HCT116 (cell line): ENCODE data around the gene ARHGAP10. TPM values are rescaled to one million over a fixed set of nuclear protein-coding genes. Genes with fewer than 3 reads are reported as not detected.

ENCODE experiments used
- ATAC-seq: fragments of 200-7000 bp; cut with Tn5 transposase; 2 replicates; pipeline ENCODE4 v1.9.1; 2020; ENCODE audit warnings: mild to moderate bottlenecking, moderate library complexity
- BruUV-seq: library from RNA; stranded (reverse); fragments of 400-500 nt; replicated peaks from 2 replicates; lab custom pipeline; 2021; lab: Mats Ljungman, UMichigan
- CTCF ChIA-PET: fragments of 300-600 bp; sonication (Branson Sonifier 250); formaldehyde crosslinking; loops from one replicate; lab custom pipeline; 2021; ENCODE audit warnings: antibody characterized with exemption; lab: Charles Lee
- POLR2A ChIA-PET: fragments of 300-600, 350-600 bp; sonication (Branson Sonifier 250); formaldehyde crosslinking; loops from one replicate; lab custom pipeline; 2021; ENCODE audit warnings: antibody characterized with exemption; lab: Charles Lee
- RAD21 ChIA-PET, 2 experiments: fragments of 300-600 bp; sonication (Branson Sonifier 250); formaldehyde crosslinking; loops; one replicate each; lab custom pipeline; 2023; ENCODE audit warnings: low total read pairs in 2 of 2; ENCODE audit not compliant: uncharacterized antibody in 2 of 2, unreplicated experiment in 2 of 2, low non-redundant PET in 1 of 2; lab: Charles Lee
- DNase-seq: peaks from one replicate; pipeline ENCODE4 v3.0.0-alpha.2; 2010; ENCODE audit warnings: low read depth, low spot score
- H2AFZ ChIP-seq: fragments of 200-600 bp; shearing (Covaris generic), sonication (generic); 2 replicates; pipeline ENCODE4 v1.6.1; 2017; ENCODE audit warnings: low read depth, mixed run types, mixed read lengths, antibody characterized with exemption, low read length; ENCODE audit not compliant: poor library complexity, severe bottlenecking
- H3K27ac ChIP-seq: 2 replicates; pipeline ENCODE4 v1.5.1; 2012; ENCODE audit warnings: low read depth, low read length
- H3K27me3 ChIP-seq: fragments of 200-600 bp; sonication (generic); 2 replicates; pipeline ENCODE4 v1.6.1; 2016; ENCODE audit warnings: mixed run types, low read length, mixed read lengths; ENCODE audit not compliant: insufficient read depth
- H3K36me3 ChIP-seq, 2 experiments: fragments of 200-500 bp in 1 of 2; fragments of 200-600 bp in 1 of 2; sonication (Bioruptor generic) in 1 of 2; sonication (generic) in 1 of 2; 2 replicates each; pipeline versions ENCODE4 v1.5.1 to v1.6.1; 2014 to 2016; ENCODE audit warnings: low read length in 2 of 2, inconsistent platforms in 1 of 2, mixed read lengths in 1 of 2, mixed run types in 1 of 2; ENCODE audit not compliant: insufficient read depth in 2 of 2, control insufficient read depth in 1 of 2
- H3K4me1 ChIP-seq, 2 experiments: fragments of 200-600 bp in 1 of 2; sonication (generic) in 1 of 2; 2 replicates each; pipeline versions ENCODE4 v1.5.1 to v1.6.1; 2012 to 2017; ENCODE audit warnings: low read length in 2 of 2, inconsistent platforms in 1 of 2, mild to moderate bottlenecking in 1 of 2, mixed read lengths in 1 of 2, mixed run types in 1 of 2, moderate library complexity in 1 of 2; ENCODE audit not compliant: insufficient read depth in 2 of 2, control insufficient read depth in 1 of 2
- H3K4me2 ChIP-seq: fragments of 200-600 bp; sonication (generic); 2 replicates; pipeline ENCODE4 v1.6.1; 2017; ENCODE audit warnings: mixed run types, low read length, mixed read lengths
- H3K4me3 ChIP-seq, 2 experiments: fragments of 200-600 bp in 1 of 2; sonication (generic) in 1 of 2; replicated peaks in 1 of 2; 2 replicates each; pipeline ENCODE4 v1.5.1; 2011 to 2016; ENCODE audit warnings: low read length in 2 of 2, control low read depth in 1 of 2, low read depth in 1 of 2, mild to moderate bottlenecking in 1 of 2, mixed read lengths in 1 of 2, mixed run types in 1 of 2
- H3K79me2 ChIP-seq: fragments of 200-600 bp; sonication (generic); 2 replicates; pipeline ENCODE4 v1.6.1; 2017; ENCODE audit warnings: mild to moderate bottlenecking, mixed run types, low read length, moderate library complexity, mixed read lengths; ENCODE audit not compliant: insufficient read depth
- H3K9ac ChIP-seq: fragments of 200-600 bp; sonication (generic); 2 replicates; pipeline ENCODE4 v1.6.1; 2016; ENCODE audit warnings: low read length, mixed read lengths
- H3K9me2 ChIP-seq: fragments of 200-600 bp; sonication (generic), shearing (Covaris generic); 2 replicates; pipeline ENCODE4 v1.6.1; 2017; ENCODE audit warnings: mixed run types, mild to moderate bottlenecking, moderate library complexity; ENCODE audit not compliant: insufficient read depth
- H3K9me3 ChIP-seq, 2 experiments: fragments of 200-500 bp in 1 of 2; fragments of 200-600 bp in 1 of 2; sonication (Bioruptor generic) in 1 of 2; sonication (generic) in 1 of 2; 2 replicates each; pipeline ENCODE4 v1.6.1; 2014 to 2017; ENCODE audit warnings: low read length in 2 of 2, mixed read lengths in 2 of 2, inconsistent platforms in 1 of 2, low read depth in 1 of 2, mild to moderate bottlenecking in 1 of 2, mixed run types in 1 of 2, moderate library complexity in 1 of 2; ENCODE audit not compliant: control insufficient read depth in 1 of 2, insufficient read depth in 1 of 2
- H4K20me1 ChIP-seq: fragments of 200-600 bp; sonication (generic), shearing (Covaris generic); 2 replicates; pipeline ENCODE4 v1.6.1; 2017; ENCODE audit warnings: mixed run types, mild to moderate bottlenecking, moderate library complexity; ENCODE audit not compliant: insufficient read depth
- CBX3 ChIP-seq: IDR thresholded peaks from 2 replicates; pipeline ENCODE4 v1.6.1; 2012; ENCODE audit warnings: low read depth
- CEBPB ChIP-seq: IDR thresholded peaks from 2 replicates; pipeline ENCODE4 v1.6.1; 2012; ENCODE audit warnings: low read depth
- EGR1 ChIP-seq: IDR thresholded peaks from 2 replicates; pipeline ENCODE4 v1.6.1; 2012; ENCODE audit warnings: low read depth
- EZH2 ChIP-seq: fragments of 200-600 bp; sonication (generic); IDR thresholded peaks from 2 replicates; pipeline ENCODE4 v1.6.1; 2017; ENCODE audit warnings: antibody characterized with exemption, mixed run types
- EZH2phosphoT487 ChIP-seq: fragments of 200-600 bp; IDR thresholded peaks from 2 replicates; pipeline ENCODE4 v1.6.1; 2018; ENCODE audit warnings: antibody characterized with exemption, borderline replicate concordance
- FOSL1 ChIP-seq: IDR thresholded peaks from 2 replicates; pipeline ENCODE4 v1.6.1; 2012; ENCODE audit warnings: low read depth
- JUND ChIP-seq: IDR thresholded peaks from 2 replicates; pipeline ENCODE4 v1.6.1; 2012
- POLR2A ChIP-seq: IDR thresholded peaks from 2 replicates; pipeline ENCODE4 v1.7.0; 2011; ENCODE audit warnings: borderline replicate concordance; ENCODE audit not compliant: insufficient read depth, insufficient read length; ENCODE audit errors: extremely low read depth
- SRF ChIP-seq: IDR thresholded peaks from 2 replicates; pipeline ENCODE4 v1.6.1; 2012; ENCODE audit warnings: low read depth
- TCF7L2 ChIP-seq: IDR thresholded peaks from 2 replicates; pipeline ENCODE4 v1.7.0; 2011; ENCODE audit warnings: borderline replicate concordance, inconsistent platforms; ENCODE audit not compliant: insufficient read depth, insufficient read length; ENCODE audit errors: extremely low read depth
- ZFX ChIP-seq: fragments of 450-650 bp; IDR thresholded peaks from 2 replicates; pipeline ENCODE4 v1.6.1; 2017
- intact Hi-C: fragments of 100-400 bp; cut with micrococcal nuclease; formaldehyde crosslinking; loops from 2 replicates; pipeline ENCODE4 v1.10.0; 2022
- total RNA-seq: library from RNA; stranded (reverse); gene quantifications from one replicate; pipeline ENCODE4 v1.2.1, GENCODE V29; 2021; ENCODE audit not compliant: unreplicated experiment
- TF ChIP-seq, protein P1 (sequence below): IDR thresholded peaks from 2 replicates; pipeline ENCODE4 v1.6.1; 2012
- TF ChIP-seq, protein P2 (sequence below): IDR thresholded peaks from 2 replicates; pipeline ENCODE4 v1.6.1; 2012; ENCODE audit warnings: low read depth
- TF ChIP-seq, protein P3 (sequence below): IDR thresholded peaks from 2 replicates; pipeline ENCODE4 v1.6.1; 2011; ENCODE audit warnings: mild to moderate bottlenecking, low read length, moderate library complexity; ENCODE audit not compliant: insufficient replicate concordance; ENCODE audit errors: extremely low read depth

ARHGAP10 gene
- total RNA-seq, 1 experiment from 2014 or later, result 24.7 TPM

DNA sequence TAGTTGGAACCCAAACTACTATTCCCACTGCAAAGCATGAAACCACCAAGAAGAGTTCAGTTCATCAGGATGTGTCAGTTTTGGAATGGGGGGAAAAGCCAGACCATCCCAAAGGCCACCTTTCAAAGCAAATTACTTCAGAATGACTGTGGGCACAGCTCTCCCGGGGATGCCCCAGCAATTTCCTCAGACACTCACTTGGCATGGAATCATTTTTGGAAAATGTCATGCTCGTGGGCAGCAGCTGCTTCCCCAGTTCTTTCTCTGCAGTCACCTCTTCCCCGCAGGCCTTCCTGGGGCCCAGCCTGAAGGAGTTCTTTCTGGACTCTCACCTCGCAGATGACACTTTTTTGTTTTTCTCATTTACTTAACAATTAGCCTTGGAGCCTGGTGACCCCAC, 360.0 kb downstream of the ARHGAP10 start:
- ChIA-PET POLR2A (no interaction called here), RAD21 (no interaction called here), CTCF (no interaction called here)
- Histone ChIP-seq H2AFZ (no peak overlapping the region), H4K20me1 (no peaks in the 10 kb centered on the region), H3K27ac (no peak overlapping the region), H3K4me2 (no peak overlapping the region), H3K4me3 (no peak overlapping the region), H3K36me3 (no peaks in the 10 kb centered on the region), H3K4me1 (peaks cover 3 to 9% of the 10 kb centered on the region in 2 experiments; a peak in 2 of 4 replicates), H3K9me3 (no peaks in the 10 kb centered on the region), H3K9me2 (no peaks in the 10 kb centered on the region), H3K79me2 (no peaks in the 10 kb centered on the region), H3K27me3 (no peaks in the 10 kb centered on the region), H3K9ac (no peak overlapping the region)
- intact Hi-C loops, result no loop called here
- ATAC-seq (no peak), DNase-seq (no peak)
- BruUV-seq, result no TSS peak
- TF ChIP-seq ZFX (no peak), POLR2A (no peak), JUND (no peak), EZH2phosphoT487 (no peak), TCF7L2 (no peak), EGR1 (no peak), EZH2 (no peak), SRF (no peak), CBX3 (no peak), CEBPB (no peak), FOSL1 (no peak)
- TF ChIP-seq, protein P1, sequence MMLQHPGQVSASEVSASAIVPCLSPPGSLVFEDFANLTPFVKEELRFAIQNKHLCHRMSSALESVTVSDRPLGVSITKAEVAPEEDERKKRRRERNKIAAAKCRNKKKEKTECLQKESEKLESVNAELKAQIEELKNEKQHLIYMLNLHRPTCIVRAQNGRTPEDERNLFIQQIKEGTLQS, result no peak
- TF ChIP-seq, protein P2, sequence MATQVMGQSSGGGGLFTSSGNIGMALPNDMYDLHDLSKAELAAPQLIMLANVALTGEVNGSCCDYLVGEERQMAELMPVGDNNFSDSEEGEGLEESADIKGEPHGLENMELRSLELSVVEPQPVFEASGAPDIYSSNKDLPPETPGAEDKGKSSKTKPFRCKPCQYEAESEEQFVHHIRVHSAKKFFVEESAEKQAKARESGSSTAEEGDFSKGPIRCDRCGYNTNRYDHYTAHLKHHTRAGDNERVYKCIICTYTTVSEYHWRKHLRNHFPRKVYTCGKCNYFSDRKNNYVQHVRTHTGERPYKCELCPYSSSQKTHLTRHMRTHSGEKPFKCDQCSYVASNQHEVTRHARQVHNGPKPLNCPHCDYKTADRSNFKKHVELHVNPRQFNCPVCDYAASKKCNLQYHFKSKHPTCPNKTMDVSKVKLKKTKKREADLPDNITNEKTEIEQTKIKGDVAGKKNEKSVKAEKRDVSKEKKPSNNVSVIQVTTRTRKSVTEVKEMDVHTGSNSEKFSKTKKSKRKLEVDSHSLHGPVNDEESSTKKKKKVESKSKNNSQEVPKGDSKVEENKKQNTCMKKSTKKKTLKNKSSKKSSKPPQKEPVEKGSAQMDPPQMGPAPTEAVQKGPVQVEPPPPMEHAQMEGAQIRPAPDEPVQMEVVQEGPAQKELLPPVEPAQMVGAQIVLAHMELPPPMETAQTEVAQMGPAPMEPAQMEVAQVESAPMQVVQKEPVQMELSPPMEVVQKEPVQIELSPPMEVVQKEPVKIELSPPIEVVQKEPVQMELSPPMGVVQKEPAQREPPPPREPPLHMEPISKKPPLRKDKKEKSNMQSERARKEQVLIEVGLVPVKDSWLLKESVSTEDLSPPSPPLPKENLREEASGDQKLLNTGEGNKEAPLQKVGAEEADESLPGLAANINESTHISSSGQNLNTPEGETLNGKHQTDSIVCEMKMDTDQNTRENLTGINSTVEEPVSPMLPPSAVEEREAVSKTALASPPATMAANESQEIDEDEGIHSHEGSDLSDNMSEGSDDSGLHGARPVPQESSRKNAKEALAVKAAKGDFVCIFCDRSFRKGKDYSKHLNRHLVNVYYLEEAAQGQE, result no peak
- TF ChIP-seq, protein P3, sequence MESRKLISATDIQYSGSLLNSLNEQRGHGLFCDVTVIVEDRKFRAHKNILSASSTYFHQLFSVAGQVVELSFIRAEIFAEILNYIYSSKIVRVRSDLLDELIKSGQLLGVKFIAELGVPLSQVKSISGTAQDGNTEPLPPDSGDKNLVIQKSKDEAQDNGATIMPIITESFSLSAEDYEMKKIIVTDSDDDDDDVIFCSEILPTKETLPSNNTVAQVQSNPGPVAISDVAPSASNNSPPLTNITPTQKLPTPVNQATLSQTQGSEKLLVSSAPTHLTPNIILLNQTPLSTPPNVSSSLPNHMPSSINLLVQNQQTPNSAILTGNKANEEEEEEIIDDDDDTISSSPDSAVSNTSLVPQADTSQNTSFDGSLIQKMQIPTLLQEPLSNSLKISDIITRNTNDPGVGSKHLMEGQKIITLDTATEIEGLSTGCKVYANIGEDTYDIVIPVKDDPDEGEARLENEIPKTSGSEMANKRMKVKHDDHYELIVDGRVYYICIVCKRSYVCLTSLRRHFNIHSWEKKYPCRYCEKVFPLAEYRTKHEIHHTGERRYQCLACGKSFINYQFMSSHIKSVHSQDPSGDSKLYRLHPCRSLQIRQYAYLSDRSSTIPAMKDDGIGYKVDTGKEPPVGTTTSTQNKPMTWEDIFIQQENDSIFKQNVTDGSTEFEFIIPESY, result no peak
